K562 (cell line): Measurements from ENCODE around the gene CD248. TPM values are rescaled to one million over a fixed set of nuclear protein-coding genes. Genes with fewer than 3 reads are reported as not detected.

Source experiments
- ASH1L ChIP-seq: fragments of 450-650 bp; IDR thresholded peaks from 2 replicates; pipeline ENCODE4 v1.6.1; 2018; ENCODE audit warnings: borderline replicate concordance, mild to moderate bottlenecking, low read depth; ENCODE audit not compliant: partially characterized antibody
- CAMTA2 ChIP-seq: fragments of 250-450 bp; sonication (Bioruptor Pico); conservative IDR thresholded peaks from 2 replicates; pipeline ENCODE4 v1.5.1; 2022
- DDX20 ChIP-seq: fragments of 450-650 bp; IDR thresholded peaks from 2 replicates; pipeline ENCODE4 v1.6.1; 2016; ENCODE audit warnings: missing genetic modification characterization, low read depth, mild to moderate bottlenecking, missing compliant biosample characterization, moderate library complexity
- FOXM1 ChIP-seq, 2 experiments: fragments of 450-650 bp in 1 of 2; sonication (generic) in 1 of 2; formaldehyde crosslinking in 1 of 2; IDR thresholded peaks; 2 replicates each; pipeline versions ENCODE4 v1.6.1 to v1.9.0; 2017 to 2022; ENCODE audit warnings: low read depth in 2 of 2, mild to moderate bottlenecking in 2 of 2, missing genetic modification reagents in 1 of 2, moderate library complexity in 1 of 2
- GABPA ChIP-seq: fragments of 200-800 bp; sonication (Bioruptor generic); conservative IDR thresholded peaks from 2 replicates; pipeline ENCODE4 v1.6.1; 2016; ENCODE audit warnings: low read depth, missing genetic modification characterization, missing compliant biosample characterization
- KAT2B ChIP-seq: IDR thresholded peaks from one replicate; pipeline ENCODE4 v1.6.1; 2012; ENCODE audit warnings: low read depth, mild to moderate bottlenecking, control low read depth, inconsistent platforms, low read length, moderate library complexity
- PRPF4 ChIP-seq: fragments of 200-400 bp; formaldehyde crosslinking; IDR thresholded peaks from one replicate; pipeline ENCODE4 v1.6.1; 2017; ENCODE audit warnings: low read length, low read depth, mild to moderate bottlenecking; ENCODE audit not compliant: insufficient read depth, poor library complexity, severe bottlenecking
- SRSF7 ChIP-seq: fragments of 200-400 bp; formaldehyde crosslinking; optimal IDR thresholded peaks from 2 replicates; pipeline ENCODE3; 2017; ENCODE audit warnings: mild to moderate bottlenecking, low read depth, low read length
- STAG1 ChIP-seq: sonication (generic); formaldehyde crosslinking; IDR thresholded peaks from 2 replicates; pipeline ENCODE4 v1.5.0; 2020; ENCODE audit warnings: missing genetic modification reagents, borderline replicate concordance
- ZSCAN29 ChIP-seq: fragments of 450-650 bp; IDR thresholded peaks from 2 replicates; pipeline ENCODE4 v1.6.1; 2017
- polyA plus RNA-seq, 8 experiments: library from polyadenylated mRNA; depleted of rRNA in 4 of 8; stranded (reverse) in 5 of 8; unstranded in 3 of 8; fragments of >200 nt; fragmentation: Nextera tagmentation in 2 of 8; fragmentation: Illumina TruSeq in 1 of 8; extraction: Ambion mirVana in 2 of 8; extraction: Trizol in 1 of 8; gene quantifications; 2 replicates each; pipeline versions ENCODE4 v1.2.1 to v1.2.3, GENCODE V29; 2011 to 2014; ENCODE audit warnings: inconsistent platforms in 1 of 8, missing spikeins in 1 of 8
- total RNA-seq, 7 experiments: library from RNA; depleted of rRNA in 6 of 7; stranded (reverse); fragments of >200 nt in 6 of 7; fragmentation: Illumina TruSeq in 2 of 7; extraction: Trizol in 2 of 7; gene quantifications; 2 replicates each; pipeline versions ENCODE4 v1.2.1 to v1.2.3, GENCODE V29; 2011 to 2021; ENCODE audit warnings: low replicate concordance in 1 of 7
- TF ChIP-seq, protein P1 (sequence below): fragments of 250-450 bp; sonication (Bioruptor Pico); IDR thresholded peaks from 2 replicates; pipeline ENCODE4 v1.8.0; 2022; ENCODE audit warnings: moderate library complexity, mild to moderate bottlenecking, inconsistent platforms
- TF ChIP-seq, protein P2 (sequence below): sonication (generic); formaldehyde crosslinking; IDR thresholded peaks from 2 replicates; pipeline ENCODE4 v1.8.0; 2023; ENCODE audit warnings: mild to moderate bottlenecking, missing genetic modification reagents
- TF ChIP-seq, protein P3 (sequence below): fragments of 450-650 bp; IDR thresholded peaks from 2 replicates; pipeline ENCODE4 v1.7.1; 2018; ENCODE audit warnings: mild to moderate bottlenecking, low read depth; ENCODE audit not compliant: partially characterized antibody
- TF ChIP-seq, protein P4 (sequence below), 2 experiments: fragments of 450-650 bp in 1 of 2; IDR thresholded peaks; 2 replicates each; pipeline ENCODE4 v1.6.1; 2011 to 2017; ENCODE audit warnings: low read depth in 2 of 2, antibody characterized with exemption in 1 of 2, borderline replicate concordance in 1 of 2, low read length in 1 of 2, mild to moderate bottlenecking in 1 of 2, mixed read lengths in 1 of 2; ENCODE audit not compliant: control insufficient read depth in 1 of 2

CD248 gene
- total and polyA plus RNA-seq, 9 of the 15 experiments (the other 6 are each of a cell fraction or from before 2014, with no cell fraction given) = 0.09 TPM; not detected in 8

DNA sequence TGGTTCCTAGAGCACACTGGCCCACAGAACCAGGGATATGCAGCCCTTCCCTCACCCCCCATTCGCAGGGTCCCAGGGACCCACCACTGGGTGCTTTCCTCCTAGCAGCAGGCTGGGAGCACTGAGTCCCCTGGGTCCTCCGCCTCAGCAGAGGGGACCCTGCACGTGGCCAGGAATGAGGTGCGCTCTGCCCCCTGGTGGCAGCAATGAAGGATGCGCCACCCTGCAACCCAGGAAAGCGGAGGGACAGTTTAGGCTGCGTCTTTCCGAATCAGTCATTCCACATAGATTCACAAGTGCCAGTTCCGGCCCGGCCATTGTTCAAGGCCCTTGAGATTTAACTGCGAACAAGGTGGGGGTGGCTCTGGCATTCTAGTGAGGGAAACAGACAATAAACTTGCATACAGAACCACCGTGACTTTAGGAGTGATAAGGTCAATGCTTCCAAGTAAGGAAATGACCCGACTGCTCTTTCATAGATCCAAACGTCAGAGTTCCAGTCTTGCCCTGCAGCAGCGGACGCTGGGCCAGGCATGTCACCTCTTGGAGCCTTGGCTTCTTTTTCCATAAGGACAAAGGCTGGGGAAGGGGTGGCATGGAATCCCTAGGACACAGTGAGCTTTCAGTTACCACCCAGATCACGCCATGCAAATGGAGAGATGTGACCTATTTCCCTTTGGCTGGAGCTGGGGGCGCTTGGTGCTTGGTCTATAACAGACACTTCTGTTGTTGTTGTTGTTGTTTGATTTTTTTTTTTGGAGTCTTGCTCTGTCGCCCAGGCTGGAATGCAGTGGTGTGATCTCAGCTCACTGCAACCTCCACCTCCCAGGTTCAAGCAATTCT is 11.7 kb upstream of the CD248 start (continued):
- TF ChIP-seq STAG1 (CRISPR knock-in tag) = peak; percentile 4; the same call in 1 of the 2 replicates
- TF ChIP-seq ZSCAN29 = no peak
- no peak for TF ChIP-seq DDX20 (tag)
- no peak for TF ChIP-seq CAMTA2 (CRISPR knock-in tag)
- no peak for TF ChIP-seq PRPF4
- TF ChIP-seq, protein P1, sequence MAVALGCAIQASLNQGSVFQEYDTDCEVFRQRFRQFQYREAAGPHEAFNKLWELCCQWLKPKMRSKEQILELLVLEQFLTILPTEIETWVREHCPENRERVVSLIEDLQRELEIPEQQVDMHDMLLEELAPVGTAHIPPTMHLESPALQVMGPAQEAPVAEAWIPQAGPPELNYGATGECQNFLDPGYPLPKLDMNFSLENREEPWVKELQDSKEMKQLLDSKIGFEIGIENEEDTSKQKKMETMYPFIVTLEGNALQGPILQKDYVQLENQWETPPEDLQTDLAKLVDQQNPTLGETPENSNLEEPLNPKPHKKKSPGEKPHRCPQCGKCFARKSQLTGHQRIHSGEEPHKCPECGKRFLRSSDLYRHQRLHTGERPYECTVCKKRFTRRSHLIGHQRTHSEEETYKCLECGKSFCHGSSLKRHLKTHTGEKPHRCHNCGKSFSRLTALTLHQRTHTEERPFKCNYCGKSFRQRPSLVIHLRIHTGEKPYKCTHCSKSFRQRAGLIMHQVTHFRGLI = no peak
- TF ChIP-seq FOXM1 (IDR thresholded peaks at IDR 0.05; ENCODE audit: low read depth) = no peak
- TF ChIP-seq FOXM1 (CRISPR knock-in tag; IDR thresholded peaks at IDR 0.05; ENCODE audit: low read depth) = no peak
- no peak for TF ChIP-seq ASH1L
- TF ChIP-seq KAT2B = no peak
- TF ChIP-seq, protein P2, sequence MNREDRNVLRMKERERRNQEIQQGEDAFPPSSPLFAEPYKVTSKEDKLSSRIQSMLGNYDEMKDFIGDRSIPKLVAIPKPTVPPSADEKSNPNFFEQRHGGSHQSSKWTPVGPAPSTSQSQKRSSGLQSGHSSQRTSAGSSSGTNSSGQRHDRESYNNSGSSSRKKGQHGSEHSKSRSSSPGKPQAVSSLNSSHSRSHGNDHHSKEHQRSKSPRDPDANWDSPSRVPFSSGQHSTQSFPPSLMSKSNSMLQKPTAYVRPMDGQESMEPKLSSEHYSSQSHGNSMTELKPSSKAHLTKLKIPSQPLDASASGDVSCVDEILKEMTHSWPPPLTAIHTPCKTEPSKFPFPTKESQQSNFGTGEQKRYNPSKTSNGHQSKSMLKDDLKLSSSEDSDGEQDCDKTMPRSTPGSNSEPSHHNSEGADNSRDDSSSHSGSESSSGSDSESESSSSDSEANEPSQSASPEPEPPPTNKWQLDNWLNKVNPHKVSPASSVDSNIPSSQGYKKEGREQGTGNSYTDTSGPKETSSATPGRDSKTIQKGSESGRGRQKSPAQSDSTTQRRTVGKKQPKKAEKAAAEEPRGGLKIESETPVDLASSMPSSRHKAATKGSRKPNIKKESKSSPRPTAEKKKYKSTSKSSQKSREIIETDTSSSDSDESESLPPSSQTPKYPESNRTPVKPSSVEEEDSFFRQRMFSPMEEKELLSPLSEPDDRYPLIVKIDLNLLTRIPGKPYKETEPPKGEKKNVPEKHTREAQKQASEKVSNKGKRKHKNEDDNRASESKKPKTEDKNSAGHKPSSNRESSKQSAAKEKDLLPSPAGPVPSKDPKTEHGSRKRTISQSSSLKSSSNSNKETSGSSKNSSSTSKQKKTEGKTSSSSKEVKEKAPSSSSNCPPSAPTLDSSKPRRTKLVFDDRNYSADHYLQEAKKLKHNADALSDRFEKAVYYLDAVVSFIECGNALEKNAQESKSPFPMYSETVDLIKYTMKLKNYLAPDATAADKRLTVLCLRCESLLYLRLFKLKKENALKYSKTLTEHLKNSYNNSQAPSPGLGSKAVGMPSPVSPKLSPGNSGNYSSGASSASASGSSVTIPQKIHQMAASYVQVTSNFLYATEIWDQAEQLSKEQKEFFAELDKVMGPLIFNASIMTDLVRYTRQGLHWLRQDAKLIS = no peak
- TF ChIP-seq GABPA (tag) = 0 out of 2 replicates have a peak, but pooled peaks have one; percentile 27
- TF ChIP-seq, protein P3, sequence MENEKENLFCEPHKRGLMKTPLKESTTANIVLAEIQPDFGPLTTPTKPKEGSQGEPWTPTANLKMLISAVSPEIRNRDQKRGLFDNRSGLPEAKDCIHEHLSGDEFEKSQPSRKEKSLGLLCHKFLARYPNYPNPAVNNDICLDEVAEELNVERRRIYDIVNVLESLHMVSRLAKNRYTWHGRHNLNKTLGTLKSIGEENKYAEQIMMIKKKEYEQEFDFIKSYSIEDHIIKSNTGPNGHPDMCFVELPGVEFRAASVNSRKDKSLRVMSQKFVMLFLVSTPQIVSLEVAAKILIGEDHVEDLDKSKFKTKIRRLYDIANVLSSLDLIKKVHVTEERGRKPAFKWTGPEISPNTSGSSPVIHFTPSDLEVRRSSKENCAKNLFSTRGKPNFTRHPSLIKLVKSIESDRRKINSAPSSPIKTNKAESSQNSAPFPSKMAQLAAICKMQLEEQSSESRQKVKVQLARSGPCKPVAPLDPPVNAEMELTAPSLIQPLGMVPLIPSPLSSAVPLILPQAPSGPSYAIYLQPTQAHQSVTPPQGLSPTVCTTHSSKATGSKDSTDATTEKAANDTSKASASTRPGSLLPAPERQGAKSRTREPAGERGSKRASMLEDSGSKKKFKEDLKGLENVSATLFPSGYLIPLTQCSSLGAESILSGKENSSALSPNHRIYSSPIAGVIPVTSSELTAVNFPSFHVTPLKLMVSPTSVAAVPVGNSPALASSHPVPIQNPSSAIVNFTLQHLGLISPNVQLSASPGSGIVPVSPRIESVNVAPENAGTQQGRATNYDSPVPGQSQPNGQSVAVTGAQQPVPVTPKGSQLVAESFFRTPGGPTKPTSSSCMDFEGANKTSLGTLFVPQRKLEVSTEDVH = peak; percentile 42
- no peak for TF ChIP-seq SRSF7
- TF ChIP-seq, protein P4, sequence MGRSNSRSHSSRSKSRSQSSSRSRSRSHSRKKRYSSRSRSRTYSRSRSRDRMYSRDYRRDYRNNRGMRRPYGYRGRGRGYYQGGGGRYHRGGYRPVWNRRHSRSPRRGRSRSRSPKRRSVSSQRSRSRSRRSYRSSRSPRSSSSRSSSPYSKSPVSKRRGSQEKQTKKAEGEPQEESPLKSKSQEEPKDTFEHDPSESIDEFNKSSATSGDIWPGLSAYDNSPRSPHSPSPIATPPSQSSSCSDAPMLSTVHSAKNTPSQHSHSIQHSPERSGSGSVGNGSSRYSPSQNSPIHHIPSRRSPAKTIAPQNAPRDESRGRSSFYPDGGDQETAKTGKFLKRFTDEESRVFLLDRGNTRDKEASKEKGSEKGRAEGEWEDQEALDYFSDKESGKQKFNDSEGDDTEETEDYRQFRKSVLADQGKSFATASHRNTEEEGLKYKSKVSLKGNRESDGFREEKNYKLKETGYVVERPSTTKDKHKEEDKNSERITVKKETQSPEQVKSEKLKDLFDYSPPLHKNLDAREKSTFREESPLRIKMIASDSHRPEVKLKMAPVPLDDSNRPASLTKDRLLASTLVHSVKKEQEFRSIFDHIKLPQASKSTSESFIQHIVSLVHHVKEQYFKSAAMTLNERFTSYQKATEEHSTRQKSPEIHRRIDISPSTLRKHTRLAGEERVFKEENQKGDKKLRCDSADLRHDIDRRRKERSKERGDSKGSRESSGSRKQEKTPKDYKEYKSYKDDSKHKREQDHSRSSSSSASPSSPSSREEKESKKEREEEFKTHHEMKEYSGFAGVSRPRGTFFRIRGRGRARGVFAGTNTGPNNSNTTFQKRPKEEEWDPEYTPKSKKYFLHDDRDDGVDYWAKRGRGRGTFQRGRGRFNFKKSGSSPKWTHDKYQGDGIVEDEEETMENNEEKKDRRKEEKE (IDR thresholded peaks at IDR 0.05; ENCODE audit: borderline replicate concordance in 1 of 2, control insufficient read depth in 1 of 2, low read depth in 2 of 2, low read length in 1 of 2) = no peak
